SH-SY5Y (cell line): ENCODE measurements around the gene PLN.

Experiments
- GATA2 ChIP-seq: IDR thresholded peaks from 2 replicates; pipeline ENCODE4 v1.6.1; 2011; ENCODE audit warnings: mild to moderate bottlenecking, low read depth, low read length
- GATA3 ChIP-seq: IDR thresholded peaks from 2 replicates; pipeline ENCODE4 v1.6.1; 2011; ENCODE audit warnings: low read depth, mild to moderate bottlenecking, low read length, moderate library complexity

Gene PLN

GRCh38 chr6:118581489-118581959, 33.4 kb downstream of the PLN start:
- TF ChIP-seq GATA2 (no peak), GATA3 (no peak)

DNA sequence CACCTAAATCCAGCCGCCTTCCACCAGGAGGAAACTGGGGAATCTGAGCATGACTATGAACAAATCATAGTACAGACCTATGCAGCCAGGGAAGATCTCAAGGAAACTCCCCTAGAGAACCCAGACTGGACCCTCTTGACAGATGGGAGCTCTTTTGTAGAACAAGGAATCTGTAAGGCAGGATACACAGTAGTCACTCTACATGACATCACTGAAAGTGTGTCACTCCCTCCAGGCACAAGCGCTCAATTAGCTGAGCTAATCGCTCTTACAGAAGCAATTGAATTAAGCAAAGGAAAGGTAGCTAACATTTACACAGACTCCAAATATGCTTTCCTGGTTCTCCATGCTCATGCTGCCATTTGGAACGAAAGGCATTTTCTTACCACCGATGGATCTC, 36.8 kb downstream of the PLN start:
- TF ChIP-seq GATA2 (no peak), GATA3 (no peak)

GRCh38 chr6:118586746-118587485, 38.8 kb downstream of the PLN start:
- no peak for TF ChIP-seq GATA3
- no peak for TF ChIP-seq GATA2

DNA sequence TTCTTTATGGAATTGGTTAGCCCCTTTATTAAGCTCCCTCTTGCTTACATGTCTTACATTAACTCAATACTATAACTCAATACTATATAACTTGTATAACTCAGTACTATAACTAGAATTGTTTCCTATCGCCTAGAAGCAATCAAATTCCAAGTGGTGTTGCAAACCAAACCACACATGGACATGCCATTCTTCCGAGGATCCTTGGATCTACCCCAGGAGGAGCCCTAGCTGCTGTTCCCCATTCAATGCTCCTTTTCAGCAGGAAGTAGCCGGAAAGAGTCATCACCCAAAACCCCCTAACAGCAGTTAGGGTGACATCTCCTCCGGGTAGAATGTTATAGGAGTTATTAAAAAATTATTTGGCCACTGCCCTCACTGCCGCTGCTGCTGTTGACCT, 40.5 kb downstream of the PLN start:
- no peak for TF ChIP-seq GATA3
- no peak for TF ChIP-seq GATA2

DNA sequence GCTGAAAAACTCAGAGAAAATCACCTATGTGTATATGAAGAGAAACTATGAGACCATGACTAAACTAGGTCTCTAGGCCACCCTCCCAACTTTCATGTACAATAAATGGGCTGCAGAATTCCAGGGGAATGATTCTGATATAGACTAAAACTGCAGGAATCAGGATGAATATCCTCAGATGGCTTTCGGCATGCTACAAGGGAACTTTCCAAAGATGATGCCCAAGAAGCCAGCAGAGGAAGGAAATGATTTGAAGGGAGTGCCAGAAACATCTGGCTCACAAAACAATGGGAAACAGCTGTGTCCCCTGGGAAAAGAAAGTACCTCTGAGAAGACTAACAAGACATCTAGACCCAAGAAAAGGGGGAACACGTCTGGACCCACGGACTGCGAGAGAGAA, 41.1 kb downstream of the PLN start:
- TF ChIP-seq GATA3 (no peak), GATA2 (no peak)

GRCh38 chr6:118589649-118590365, 41.7 kb downstream of the PLN start:
- no peak for TF ChIP-seq GATA2
- TF ChIP-seq GATA3, result no peak

- TF ChIP-seq GATA2 (no peak), GATA3 (no peak)
Observed at GRCh38 chr6:118591897-118592296, 43.8 kb downstream of the PLN start.

- TF ChIP-seq GATA2, result no peak
- no peak for TF ChIP-seq GATA3
Observed at GRCh38 chr6:118594877-118595276, 46.8 kb downstream of the PLN start.

- no peak for TF ChIP-seq GATA2
- no peak for TF ChIP-seq GATA3
Observed at GRCh38 chr6:118596774-118597320, 48.8 kb downstream of the PLN start.

DNA sequence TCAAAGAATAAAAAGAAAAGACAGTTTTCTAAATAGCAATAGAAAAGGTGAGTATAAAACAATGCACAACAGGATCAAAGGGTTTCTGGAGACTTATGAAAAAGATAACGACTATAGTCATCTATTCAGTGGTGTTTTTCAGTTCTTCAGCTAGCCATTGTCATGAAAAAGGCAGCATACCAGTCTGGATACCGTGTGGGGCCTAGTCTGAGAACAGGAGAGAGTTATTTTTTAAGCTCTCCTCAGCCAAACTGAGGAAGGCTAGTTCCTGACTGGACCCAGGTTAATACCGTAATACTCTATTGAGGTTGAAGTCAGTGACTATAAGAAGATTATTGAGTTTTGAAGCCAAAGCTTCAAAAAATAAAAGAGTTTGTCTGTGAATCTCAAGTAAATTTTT, 49.5 kb downstream of the PLN start:
- no peak for TF ChIP-seq GATA3
- TF ChIP-seq GATA2, result no peak

DNA sequence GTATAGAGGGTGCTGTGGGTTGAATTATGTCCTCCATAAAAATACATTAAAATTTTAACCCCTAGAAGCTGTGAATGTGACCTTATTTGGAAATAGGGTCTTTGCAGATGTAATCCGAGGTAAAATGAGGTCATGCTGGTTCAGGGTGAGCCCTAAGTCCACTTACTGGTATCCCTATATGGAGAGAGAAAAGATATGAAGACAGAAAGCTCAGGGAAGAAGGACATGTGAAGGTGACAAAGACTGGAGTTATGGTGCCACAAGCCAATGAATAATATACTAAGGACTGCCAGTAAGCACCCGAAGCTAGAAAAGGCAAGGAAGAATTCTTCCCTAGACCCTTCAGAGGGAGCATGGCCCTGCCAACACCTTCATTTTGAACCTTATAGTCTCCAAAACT, 50.2 kb downstream of the PLN start:
- TF ChIP-seq GATA2 (no peak), GATA3 (no peak)

DNA sequence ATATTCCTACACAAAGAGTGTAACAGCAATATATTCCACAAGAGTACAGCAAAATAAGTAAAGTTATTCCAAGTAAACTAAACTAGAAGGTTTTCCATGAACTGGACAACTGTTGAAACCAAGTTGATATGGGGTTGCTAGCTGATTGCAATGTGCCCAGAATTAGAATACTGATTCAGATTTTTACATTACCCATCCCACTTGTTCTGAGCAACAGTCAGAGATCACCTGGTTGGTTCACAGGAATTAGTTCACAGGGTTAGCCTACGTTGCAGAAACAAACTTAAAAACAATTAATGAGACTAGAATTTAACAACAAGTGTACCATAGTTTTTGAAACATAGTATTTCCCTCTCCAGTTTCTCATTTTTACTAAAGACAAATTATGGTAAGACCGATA, 54.2 kb downstream of the PLN start:
- TF ChIP-seq GATA2, result no peak
- no peak for TF ChIP-seq GATA3

GRCh38 chr6:118603372-118603771, 55.3 kb downstream of the PLN start:
- TF ChIP-seq GATA3 (no peak), GATA2 (no peak)

GRCh38 chr6:118606268-118606667, 58.2 kb downstream of the PLN start:
- TF ChIP-seq GATA2, result no peak
- TF ChIP-seq GATA3, result no peak

DNA sequence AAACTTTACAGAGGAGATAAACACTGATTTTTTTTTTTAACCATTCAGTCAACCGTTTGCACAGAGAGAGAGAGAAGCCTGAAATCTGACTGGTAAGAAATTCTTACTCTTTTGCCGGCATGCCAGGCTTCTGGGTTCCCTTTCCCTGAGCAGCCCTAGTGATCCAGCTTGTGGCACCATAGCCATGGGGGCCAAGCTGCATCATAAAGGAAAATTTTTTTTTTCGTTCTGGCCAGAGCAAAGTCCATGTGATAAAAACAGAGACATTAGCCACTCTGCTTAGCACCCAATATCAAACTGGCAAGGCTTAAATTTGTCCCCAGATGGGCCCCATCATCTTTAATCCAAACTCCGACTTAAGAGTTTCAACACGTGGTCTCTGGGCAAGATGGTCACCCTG, 58.8 kb downstream of the PLN start:
- no peak for TF ChIP-seq GATA2
